OCI-M2 (cell line): Measurements from ENCODE around the gene CENPP.

Source experiments
- DNase-seq: peaks from one replicate; lab custom pipeline; 2025; ENCODE audit not compliant: unreplicated experiment; lab: John Stamatoyannopoulos, UW

CENPP gene

DNA sequence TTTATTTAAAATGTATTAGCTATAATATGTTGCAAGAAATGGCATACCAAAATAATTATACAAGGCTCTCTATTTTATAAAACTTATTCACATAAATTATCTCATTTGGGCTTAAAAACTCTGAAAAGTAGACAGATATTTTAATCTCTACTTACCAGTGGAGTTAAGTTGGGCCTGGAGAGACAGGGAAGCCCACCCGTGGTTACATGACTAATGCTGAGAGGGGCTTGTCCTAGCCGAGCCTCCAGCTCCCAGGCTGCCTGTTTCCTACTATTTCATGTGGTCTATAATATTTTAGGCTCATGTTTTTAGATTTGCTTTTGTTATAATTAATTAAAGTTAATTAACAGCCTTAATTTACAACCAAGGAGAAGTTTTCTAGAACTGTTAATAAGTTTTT, 177.4 kb downstream of the CENPP start:
- no peak for DNase-seq

- no peak for DNase-seq
These were observed 179.1 kb downstream of the CENPP start for GRCh38 chr9:92504881-92505280.

GRCh38 chr9:92506184-92506857, 180.6 kb downstream of the CENPP start:
- no peak for DNase-seq

DNA sequence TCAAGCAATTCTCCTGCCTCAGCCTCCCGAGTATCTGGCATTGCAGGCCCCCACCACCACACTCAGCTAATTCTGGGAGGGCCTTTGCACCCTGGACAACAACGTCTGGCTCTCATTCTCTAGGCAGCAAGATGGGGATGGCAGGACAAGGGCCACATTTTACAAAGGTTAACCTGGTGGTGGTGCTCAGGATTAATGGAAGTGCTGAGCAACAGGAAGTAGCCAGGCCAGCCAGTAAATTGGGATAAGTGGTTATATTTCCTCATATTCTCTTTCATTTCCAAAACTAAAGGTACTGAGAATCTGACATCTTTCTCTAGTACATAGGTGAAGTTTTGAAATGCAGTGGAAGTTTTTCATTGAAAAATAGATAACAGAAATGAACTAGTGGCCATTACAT, 181.3 kb downstream of the CENPP start:
- DNase-seq = no peak

DNA sequence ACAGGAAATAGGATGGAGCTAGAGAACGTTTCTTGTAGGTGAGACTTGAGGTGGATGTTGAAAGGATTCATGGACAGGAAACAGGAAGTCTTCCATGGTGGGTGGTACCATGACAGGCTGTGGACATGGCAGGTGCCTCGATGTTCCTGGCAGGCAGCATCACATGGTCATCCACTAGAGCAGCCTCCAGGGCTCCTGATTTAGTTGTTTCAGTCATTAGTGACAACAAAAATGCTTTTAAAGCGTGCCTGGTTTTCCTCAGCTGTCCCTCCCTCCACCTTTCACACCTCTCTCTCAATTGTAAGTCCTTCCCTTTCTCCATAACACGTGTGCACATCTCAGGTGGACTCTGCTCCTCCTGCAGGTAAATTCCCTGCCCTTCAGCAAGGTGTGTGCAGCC, 181.7 kb downstream of the CENPP start:
- no peak for DNase-seq

DNA sequence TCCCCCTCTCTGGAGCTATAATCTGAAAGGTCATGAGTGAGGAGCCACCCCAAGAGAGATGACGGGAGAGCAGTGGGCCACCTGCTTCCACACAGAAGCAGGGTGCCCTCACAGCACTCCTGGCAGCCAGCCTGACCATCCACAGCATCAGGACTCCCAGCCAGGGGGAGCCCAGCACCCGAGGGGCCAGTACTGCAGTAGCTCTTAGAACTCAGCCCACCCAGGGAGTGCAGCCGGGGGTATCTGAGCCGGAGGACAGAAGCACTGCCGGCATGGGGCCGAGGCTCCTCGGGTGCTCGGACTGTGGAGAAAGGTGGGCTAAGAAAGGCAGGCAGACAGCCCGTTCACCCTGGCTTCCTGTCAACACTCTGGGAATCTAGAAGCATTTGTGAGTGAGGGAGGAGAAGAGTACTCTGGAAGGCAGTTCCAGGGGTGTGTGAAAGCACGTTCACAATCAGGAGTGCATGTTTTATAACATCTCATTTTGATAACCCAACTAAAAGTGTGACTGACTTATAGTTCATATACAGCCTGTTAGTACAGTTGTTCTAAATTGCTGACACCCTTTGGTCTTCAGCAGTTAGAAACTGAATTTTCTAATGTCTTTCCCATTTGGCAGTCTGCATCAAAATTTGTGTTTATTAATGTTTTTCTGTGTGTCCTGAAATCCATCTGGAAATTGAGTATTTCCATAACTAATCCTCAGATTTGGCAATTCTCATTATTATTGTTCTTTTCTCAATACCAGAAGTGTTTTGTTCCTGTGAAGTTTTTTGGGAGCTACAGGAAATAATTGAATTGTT, 182.5 kb downstream of the CENPP start:
- DNase-seq = no peak

DNA sequence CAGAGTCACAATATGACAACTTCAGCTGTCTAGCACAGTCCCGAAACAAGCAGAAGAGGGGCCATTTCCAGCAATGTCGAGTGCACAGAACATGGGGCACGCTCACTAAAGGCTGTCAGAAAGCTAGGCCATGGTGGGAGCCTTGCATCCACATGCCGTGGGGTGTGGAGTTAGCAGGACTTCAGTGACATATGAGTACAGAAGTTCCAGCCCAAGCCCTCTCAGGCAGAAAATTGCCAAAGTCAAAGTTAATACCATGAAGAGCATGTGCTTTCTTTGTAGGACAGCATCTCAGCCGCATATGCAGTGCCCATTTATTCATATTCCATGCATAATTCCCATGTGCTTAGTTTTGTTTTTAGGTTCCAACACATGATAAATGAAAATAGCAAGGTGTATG, 183.3 kb downstream of the CENPP start:
- no peak for DNase-seq

DNA sequence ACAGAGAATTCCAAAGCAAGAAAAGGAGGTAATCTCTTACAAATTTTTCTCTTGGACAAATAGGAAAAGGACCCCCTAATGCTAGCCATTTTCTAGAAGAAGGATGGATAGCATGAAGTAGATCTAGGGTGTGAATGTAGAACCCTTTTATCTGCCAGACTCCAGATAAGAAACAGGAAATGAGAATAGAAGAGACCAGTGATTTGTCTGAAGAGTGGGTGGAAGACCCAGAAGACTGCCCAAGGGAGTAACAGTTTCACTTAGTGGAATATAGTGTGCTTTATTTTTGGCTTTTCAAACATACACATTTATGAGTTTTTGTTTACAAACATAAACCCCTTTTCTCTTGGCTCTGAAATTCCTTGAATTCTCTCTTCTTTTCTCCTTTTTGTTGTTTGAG, 185.0 kb downstream of the CENPP start:
- no peak for DNase-seq

DNA sequence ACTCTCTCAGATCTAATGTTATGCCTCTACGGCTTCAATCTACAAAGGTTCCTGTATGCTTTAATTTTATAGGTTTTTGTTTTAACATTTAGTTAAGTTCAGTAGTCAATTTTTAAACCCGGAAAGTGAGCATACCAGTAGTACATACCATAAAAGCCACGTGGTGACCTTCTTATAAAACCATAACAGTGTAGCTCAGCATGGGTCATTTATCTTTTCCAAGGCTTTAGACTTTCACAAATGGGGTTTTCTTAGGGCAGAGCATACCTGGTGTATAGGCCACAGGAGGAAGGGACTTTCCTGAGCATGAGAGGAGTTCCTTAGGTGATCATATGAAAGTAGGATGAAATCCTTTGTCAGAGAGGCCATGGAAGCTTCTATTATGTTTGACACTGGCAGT, 186.9 kb downstream of the CENPP start:
- no peak for DNase-seq

- no peak for DNase-seq
These were observed 187.6 kb downstream of the CENPP start for GRCh38 chr9:92513349-92513748.

DNA sequence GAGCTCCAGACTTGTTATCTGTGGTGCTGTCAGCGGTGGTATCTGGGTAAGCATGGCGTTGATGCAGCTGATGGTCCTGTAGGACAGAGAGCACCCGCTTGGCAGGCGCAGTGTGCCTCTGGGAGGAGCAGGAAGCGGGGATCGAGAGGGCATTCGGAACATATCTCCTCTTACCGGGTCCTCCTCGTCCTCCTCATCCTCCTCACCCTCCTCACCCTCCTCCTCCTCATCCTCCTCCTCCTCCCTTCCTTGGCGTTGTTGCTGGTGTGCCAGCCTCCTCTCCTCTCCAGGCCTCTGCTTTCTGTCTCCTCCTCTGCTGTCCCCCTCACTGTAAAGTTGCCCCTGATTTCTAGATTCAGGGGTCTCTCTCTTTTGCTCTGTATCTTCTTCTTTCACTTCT, 188.9 kb downstream of the CENPP start:
- no peak for DNase-seq

GRCh38 chr9:92516521-92516920, 190.8 kb downstream of the CENPP start:
- DNase-seq = no peak

DNA sequence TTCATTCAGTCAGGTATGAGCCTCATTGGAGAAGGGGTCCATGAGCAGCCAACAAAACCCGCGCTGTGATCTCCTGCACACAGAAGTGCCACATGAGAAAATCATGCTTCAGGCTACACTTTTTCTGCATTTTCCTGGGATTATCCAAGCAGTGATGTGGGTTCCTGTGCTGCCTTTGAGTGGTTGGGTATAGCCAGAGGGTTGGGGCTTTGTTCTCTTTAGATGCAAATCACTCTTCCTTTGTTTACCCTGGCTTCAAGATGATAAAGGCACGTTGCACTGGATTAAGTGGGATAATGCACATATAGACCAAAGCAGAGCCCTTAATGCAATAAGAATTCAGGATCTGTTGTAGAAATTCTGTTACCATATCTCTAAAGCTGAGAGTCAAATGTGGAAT, 191.3 kb downstream of the CENPP start:
- DNase-seq = no peak

DNA sequence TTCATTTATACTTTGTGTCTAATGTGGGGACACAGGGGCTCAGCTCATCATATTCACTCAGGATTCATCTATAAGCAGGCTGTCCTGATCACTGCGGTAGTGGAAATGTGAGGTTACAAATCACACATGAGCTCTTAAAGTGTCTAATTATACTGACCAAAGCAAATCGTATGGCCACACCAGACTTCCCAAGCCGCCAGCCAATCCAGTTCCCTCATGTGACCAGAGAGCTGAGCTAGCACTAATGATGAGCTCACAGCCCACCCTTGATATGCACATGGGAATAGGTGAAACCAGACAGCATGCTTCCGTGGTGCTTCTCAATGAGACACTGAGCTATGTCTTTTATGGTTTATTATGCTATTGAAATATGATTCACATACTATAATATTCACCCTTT, 192.4 kb downstream of the CENPP start:
- DNase-seq = no peak

GRCh38 chr9:92520837-92521236, 195.1 kb downstream of the CENPP start:
- no peak for DNase-seq

- no peak for DNase-seq
These were observed 197.5 kb downstream of the CENPP start for GRCh38 chr9:92522983-92523970.

- no peak for DNase-seq
These were observed 199.1 kb downstream of the CENPP start for GRCh38 chr9:92524881-92525280.

GRCh38 chr9:92525306-92525705, 199.6 kb downstream of the CENPP start:
- DNase-seq = no peak

GRCh38 chr9:92527291-92527828, 201.6 kb downstream of the CENPP start:
- DNase-seq = no peak

- no peak for DNase-seq
These were observed 202.2 kb downstream of the CENPP start for GRCh38 chr9:92527832-92528521.

- no peak for DNase-seq
These were observed 202.7 kb downstream of the CENPP start for GRCh38 chr9:92528522-92528849.
